Stimulated activated CD8-positive, alpha-beta memory T cell treated with anti-CD3 and anti-CD28 coated beads, Interleukin-15, amount 100 ng/mL, for 24 hours (primary cell): ENCODE measurements around the gene CHST13.

Experiments
- DNase-seq: peaks from one replicate; pipeline ENCODE4 v3.0.0-alpha.2; 2020; ENCODE audit warnings: low read depth

CHST13 gene

DNA sequence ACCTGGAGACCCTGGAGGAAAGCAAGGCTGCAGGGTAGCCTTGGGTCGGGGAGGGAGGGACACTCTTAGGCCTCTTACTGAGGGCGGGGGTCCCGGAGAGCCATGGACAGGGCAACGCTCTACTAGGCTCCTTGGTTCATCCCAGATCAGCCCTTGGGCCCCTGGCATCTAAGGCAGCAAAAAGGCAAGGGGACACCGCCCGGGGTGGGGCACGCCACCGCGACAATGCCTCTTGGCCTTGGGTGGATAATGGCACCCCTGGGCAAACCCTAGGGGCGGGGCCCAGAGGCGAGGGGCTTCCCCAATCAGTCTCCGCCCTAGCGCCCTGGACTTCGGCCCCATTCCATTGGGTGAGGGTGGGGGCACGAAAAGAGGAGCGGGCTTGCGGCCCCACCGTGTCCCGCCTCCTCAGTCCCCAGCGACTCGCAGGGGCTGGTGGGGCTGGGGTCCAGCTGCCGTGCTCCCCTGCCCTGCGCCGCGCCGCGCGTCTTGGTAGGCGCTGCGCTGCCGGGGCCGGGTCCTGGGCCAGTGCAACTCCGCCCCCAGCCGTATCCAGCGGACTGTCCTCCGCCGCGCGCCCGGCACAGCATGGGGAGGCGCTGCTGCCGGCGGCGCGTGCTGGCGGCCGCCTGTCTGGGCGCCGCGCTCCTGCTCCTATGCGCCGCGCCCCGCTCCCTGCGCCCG lies at the start of gene CHST13:
CHST13 (plus strand) TSS at position 411 of the 684 bp plus-strand sequence; CDS start at position 589, 178 bp downstream.
- DNase-seq = no peak

DNA sequence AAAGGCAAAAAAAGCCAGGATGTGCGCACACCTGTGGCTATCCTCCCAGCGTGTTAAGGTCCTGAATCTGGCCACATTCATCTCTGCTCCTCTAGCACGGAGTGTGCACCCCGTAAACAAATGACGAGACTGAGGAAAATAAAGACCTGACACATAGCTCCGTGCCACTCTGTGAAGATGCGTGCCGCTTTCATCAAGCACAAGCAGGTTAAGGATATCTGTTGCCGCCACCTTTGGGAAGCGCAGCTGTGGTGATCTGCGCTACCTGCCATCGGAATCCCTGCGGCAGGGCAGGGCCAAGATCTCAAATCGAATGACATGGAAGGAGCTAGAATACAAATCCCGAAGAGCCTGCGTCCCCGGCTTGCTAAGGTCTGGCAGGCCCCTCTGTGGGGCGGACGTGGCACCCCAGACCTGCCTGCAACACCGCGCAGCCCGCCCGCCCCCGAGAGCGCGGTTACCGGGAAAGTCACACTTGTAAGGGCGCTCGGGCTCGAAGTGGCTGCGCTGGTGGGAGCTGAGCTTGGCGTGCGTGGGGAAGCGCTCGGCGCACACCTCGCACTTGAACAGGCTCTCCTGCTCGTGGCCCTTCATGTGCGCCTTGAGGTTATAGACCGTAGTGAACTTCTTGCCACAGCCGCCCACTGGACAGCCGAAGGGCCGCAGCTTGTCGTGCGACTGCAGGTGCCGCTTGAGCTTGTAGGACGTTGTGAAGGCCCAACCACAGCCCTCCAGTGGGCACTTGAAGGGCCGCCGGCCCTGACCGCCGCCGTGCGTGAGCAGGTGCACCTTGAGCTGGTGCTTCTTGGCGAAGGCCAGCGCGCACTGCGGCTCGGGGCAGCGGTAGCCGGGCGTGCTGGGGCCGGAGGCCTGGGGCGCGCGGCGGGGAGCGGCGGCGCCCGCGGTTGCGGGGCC lies 49.2 kb upstream of the CHST13 start:
- no peak for DNase-seq

- peak; percentile 87 for DNase-seq
These were observed 48.4 kb upstream of the CHST13 start, which contains the start of gene ZXDC for GRCh38 chr3:126475413-126476114. Gene ZXDC (minus strand): TSS chr3:126475891. CDS start chr3:126475865, 26 bp downstream.

- DNase-seq = no peak
These were observed 47.5 kb upstream of the CHST13 start for GRCh38 chr3:126476166-126477060.

DNA sequence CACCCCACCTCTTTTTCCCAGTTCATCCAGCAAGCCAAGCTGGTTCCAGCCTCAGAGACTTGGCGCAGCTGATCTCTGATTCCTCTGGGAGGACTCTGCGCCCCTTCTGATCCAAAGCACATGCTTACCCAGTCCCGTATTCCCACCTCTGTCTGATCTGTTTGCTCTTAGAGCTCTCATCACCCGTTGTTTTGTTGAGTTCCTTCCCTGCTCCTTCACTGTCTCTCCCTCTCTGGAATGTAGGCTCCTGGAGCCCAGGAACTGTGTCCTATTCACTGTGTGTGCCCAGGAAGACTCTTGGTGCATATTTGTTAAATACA lies 46.9 kb upstream of the CHST13 start:
- DNase-seq = no peak

DNA sequence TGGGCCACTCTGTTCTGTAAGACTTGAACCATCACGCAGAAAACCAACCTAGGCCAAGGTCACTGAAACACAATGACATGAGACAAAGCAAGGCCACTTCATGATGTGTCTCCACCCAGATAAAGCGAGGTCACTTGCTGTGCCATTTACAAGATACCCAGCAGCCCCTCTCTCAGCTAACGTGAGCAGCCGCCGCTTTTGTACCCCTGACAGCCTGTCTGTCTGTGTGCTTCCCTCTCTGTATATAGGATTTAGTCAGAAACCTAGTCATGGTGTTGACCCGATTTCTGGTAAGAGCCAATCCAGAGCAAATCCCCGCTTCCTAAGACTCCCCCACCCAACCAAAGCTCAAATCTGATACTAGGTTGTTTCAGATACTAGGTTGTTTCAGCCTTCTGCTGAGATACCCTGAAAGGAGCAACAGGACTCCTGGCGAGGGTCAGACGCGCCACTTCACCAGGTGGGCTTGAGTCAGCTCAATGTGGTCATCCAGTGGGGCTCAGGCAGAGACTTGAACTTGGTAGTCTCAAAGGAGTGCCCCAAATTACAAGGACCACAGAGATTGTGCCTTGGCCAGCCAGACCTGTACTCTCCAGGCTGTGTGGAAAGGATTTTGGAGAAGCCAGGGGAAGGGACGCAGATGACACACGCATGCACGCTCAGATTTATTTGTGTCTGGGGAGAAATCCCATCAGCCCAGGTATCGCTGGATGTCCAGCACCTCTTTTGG lies 45.2 kb upstream of the CHST13 start:
- DNase-seq = no peak

DNA sequence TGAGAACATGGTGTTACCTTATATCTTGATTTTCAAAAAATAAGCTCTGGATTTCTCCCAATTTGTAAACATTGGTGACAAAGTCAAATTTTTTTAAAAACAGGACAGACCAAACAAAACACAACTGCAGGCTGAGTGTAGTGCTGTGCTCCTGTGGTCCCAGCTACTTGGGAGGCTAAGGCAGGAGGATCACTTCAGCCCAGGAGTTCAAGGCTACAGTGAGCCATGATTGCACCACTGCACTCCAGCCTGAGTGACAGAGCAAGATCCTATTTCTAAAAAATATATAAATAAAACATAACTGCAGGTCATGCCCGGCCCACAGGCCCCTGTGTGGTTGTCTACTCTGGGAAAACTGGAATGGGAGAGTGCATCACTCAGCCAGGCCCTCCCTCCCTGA lies 44.3 kb upstream of the CHST13 start:
- no peak for DNase-seq

DNA sequence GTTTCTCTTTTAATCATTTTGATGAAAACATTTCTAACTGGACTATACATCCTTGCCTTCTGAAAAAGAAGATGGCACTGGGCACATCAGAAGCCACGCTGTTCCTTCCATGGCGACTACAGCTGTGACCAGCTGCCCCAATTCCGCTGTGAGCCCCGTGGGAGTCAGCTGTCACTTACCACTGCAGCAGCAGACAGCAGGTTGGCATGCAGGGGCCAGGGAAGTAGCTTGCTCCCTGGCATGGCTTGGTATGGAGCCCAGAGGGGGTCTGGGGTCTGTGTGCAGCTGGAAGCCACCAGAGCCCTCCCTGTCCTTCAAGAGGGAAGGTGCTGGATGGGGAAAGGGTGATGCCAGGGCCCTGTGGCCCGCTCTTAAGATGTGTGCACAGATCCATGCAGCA lies 43.7 kb upstream of the CHST13 start:
- no peak for DNase-seq

GRCh38 chr3:126480861-126481260 lies 43.1 kb upstream of the CHST13 start:
- DNase-seq = no peak

DNA sequence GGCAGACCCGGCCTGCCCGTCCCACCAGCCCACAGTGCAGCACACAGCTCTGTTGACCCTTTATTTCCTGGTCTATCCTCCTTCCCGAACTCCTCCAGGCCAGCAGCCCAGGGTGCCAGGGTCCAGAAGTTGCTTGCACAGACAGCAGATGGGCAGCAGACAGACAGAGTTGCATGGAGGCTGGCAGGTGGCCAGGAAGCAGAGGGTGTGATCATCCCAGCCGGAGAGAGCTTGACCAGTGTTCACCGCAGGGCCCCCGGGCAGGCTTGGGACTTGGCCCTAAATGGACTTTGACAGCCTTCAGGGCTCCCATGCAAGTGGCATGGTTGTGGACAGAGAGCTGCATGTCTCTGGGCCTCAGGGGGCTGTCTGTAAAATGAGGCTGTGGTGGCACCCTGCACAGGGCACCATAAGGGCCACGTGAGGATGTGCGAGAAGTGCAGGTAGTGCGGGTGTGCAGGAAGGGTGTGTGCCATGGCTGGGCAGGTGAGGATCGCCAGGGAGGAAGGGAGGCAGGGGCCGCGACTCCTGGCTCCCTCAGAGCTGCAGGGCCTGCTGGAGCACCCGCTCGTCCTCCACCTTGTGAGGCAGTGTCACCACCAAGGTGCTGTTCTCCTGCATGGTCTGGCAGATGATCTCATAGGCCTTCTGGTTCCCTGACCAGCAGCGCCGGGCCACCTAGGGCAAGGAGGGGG lies 42.0 kb upstream of the CHST13 start:
- no peak for DNase-seq

- no peak for DNase-seq
These were observed 41.3 kb upstream of the CHST13 start for GRCh38 chr3:126482503-126483255.

DNA sequence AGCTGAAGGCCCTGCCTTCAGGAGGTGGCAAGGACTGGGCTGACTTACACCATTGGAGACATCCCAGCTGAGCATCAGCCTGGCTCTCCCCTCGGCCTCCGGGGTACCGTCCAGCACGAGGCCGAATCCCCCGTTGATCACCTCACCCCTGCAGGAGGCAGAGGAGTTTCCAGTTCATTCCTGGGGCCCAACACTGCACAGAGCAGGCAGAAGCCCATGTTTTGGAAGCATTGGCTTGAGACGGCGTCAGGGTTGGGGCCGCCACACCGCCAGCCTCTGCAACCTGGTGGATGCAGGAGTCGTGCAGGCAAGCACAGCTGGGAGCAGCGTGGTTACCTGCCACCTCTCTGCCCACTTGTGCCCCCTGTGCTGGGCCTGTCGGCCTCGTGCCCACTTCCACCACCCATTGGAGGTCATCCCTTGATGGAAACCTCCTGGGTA lies 40.6 kb upstream of the CHST13 start:
- DNase-seq = no peak

DNA sequence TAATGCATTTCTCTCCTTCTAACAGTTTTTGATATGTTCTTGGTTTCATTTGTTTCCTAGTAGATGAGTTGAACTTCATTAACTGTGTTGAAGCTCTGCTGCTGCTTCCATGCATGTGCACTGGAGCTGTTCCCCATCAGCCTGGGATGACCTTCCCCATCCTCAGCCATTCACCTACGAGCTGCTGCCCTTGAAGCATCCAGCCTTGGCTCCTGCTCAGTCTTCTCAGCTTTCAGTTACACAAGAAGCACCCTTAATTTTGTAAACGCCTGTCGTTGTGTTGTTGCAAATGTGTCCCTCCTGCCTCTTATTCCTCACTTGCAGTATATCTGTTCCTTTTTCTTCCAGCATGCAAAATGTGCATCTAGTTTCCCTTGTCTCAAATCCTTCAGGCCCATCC lies 39.8 kb upstream of the CHST13 start:
- DNase-seq = no peak

- DNase-seq = no peak
These were observed 39.3 kb upstream of the CHST13 start for GRCh38 chr3:126484662-126485061.

DNA sequence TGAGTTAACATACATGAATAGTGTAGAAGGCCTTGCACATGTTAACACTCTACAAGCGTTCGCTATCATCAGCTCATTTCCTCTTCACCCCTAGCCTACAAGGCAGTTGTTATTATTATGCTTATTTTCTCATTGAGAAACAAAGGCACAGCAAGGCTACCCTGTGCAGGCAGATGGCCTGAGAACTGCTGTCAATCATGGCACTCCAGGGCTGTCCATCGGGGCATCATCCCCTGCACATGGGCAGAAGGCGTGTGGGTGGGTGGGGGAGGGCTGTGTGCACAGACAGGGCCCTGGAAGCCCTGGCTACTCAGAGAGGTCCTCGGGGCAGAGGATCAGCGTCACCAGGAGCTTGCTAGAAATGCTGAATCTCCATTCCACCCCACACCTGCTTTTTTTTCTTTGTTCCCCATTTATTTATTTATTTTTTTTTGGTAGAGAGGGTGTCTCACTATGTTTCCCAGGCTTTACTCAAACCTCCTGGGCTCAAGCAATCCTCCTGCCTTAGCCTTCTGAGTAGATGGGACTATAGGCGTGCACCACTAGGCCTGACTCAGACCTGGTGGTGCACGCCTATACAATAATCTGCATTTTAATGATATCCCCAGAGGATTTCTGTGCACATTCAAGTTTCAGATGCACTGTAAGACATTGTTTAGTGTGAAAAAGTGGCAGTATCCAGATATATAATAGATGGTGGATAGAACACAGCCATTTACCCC lies 38.6 kb upstream of the CHST13 start:
- DNase-seq = no peak

- DNase-seq = no peak
These were observed 38.0 kb upstream of the CHST13 start for GRCh38 chr3:126485956-126486355.

DNA sequence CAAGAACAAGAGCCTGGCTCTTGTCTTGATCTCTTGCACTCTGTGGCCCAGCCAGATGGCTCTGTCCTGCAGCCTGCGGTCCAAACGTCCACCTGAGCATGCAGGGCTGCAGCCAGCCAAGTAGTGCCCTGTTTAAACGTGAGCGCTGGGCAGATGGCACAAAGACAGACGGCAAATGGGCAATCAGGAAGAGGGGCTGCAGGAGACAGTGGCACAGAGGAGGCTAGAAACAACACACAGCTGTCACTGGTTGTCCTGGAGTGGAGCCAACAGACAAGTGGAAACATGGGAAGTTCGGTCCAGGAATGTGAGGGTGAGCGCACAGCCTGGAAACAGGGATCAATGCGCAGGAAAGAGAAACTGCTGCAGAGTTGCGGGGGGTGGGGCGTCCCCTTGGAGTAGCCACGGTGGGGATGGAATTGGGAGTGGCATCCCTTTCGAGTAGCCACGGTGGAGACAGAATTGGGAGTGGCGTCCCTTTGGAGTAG lies 37.6 kb upstream of the CHST13 start:
- DNase-seq = no peak

DNA sequence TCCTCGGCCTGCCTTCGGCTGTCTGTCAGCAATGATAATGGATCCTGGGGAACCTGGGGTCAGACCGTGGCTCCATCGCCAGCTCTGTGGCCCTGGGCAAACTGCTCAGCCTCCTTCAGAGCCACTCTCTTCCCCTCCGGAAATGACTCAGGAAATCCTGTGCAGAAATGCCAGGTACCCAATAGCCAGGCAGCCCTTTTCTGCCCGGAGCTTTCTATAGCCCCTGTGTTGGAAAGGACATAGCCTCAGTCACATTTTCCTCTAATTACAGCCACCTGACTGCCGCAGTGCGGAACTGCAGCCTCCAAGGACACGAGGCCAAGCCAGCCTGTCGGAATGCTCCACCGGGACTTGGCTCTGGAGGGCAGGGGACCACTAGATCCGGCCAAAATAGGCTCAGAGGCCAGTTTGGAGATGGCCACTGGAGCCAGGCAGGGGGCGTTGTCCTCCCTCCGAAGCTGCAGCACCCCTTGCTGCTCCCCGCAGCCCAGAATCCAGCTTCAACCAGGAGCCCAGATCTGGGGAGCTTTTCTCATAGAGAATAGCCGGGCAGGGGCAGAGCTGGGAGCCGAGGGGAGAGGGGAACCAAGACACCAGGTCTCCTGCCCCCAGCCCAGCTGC lies 36.7 kb upstream of the CHST13 start:
- DNase-seq = no peak
